Thoracic aorta endothelial cell (primary cell): ENCODE data around the gene VIPR2. TPM values are rescaled to one million over a fixed set of nuclear protein-coding genes. Genes with fewer than 3 reads are reported as not detected.

Experiments used
- total RNA-seq: library from RNA; depleted of rRNA; stranded (reverse); fragments of >200 nt; gene quantifications from 2 replicates; pipeline ENCODE4 v1.2.3, GENCODE V29; 2012

The VIPR2 gene, protein sequence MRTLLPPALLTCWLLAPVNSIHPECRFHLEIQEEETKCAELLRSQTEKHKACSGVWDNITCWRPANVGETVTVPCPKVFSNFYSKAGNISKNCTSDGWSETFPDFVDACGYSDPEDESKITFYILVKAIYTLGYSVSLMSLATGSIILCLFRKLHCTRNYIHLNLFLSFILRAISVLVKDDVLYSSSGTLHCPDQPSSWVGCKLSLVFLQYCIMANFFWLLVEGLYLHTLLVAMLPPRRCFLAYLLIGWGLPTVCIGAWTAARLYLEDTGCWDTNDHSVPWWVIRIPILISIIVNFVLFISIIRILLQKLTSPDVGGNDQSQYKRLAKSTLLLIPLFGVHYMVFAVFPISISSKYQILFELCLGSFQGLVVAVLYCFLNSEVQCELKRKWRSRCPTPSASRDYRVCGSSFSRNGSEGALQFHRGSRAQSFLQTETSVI
- not detected in 2 replicates for total RNA-seq

DNA sequence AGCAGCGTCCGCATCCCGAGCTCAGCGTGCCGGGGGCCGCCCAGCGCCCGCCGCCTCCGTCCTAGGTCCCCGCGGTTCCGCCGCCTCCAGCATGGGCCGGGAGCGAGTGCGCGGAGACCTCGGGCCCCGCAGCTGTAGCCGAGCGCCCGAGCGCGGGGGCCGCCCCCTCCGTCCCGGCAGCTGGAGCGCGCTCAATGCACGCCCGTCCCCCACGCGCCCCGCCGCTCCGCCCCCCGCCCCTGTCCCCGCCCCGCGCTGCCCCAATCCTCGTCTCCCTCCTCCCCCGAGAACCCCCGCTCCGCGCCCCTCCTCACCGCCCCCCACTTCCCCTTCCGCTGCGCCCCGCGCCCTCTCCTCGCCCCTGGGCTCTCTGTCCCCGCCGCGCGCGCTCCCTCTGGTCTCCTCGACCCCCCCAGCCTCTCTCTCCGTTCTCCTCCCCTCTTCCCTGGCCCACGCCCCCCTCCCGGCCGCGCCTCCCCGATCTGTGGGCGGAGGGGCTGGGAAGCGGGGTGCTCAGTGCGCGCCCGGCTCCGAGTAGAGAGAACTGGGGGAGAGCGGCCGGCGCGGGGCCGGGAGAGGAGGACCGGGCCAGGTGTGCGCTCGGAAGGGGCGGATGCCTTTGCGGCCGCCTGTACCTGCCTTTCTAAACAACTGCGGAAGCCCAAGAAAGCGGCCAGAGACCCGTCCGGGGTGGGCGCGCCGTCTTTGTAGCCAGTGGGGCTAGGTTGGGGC, at the start of gene VIPR2:
TSS of gene VIPR2 (minus strand) at position 110 of the 732 bp plus-strand sequence. CDS start at position 14, 96 bp downstream.

